DMS 273 (cell line): ENCODE results near the gene HRH3.

Experiments used
- DNase-seq: peaks from one replicate; lab custom pipeline; 2025; ENCODE audit not compliant: unreplicated experiment; lab: John Stamatoyannopoulos, UW

The HRH3 gene

GRCh38 chr20:62219992-62220665 is at the start of gene HRH3:
HRH3 (minus strand) TSS chr20:62220278; CDS start chr20:62219970, 308 bp downstream.
- DNase-seq: peak; percentile 76

GRCh38 chr20:62269871-62270270 is 49.8 kb upstream of the HRH3 start:
- DNase-seq: no peak

DNA sequence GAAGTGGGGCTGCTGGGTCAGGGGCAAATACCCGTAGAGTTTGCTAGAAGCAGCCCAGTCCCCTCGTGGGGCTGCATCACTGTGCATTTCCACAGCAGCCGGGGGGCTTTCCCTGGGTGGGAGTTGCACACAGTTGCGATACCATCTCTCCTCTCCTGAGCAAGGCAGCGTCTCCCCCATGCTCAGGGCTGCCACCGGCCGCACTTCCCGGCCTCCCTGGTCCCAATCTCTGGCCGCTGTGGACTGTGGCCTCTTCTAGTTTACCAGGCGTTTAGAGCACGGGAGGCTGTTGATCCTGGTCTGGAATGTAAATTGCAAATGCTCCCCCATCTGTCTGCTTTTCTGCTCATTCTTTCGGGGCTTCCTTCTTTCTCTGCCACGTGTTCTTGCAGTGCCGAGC is 49.3 kb upstream of the HRH3 start:
- peak; percentile 47 for DNase-seq

- no peak for DNase-seq
Observed at GRCh38 chr20:62268228-62268900, 48.3 kb upstream of the HRH3 start.

DNA sequence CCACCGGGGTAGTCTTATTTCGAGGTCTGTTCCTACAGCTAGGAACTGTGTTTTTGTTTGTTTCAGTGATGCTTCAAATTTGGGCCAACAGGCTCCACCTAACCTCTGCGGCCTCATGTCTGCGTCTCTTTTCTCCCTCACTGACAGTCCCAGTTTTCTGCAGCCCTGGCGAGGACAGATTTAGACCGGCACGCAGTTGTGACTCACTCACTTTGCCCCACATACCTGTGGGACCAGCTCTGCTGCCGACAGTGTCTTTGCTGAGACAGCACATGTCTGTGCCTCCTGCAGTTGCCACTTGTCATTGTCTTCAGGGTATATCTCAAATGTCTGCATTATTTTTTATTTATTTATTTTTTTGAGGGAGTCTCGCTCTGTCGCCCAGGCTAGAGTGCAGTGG is 47.5 kb upstream of the HRH3 start:
- DNase-seq: no peak

- DNase-seq: no peak
Observed at GRCh38 chr20:62266851-62267250, 46.8 kb upstream of the HRH3 start.

DNA sequence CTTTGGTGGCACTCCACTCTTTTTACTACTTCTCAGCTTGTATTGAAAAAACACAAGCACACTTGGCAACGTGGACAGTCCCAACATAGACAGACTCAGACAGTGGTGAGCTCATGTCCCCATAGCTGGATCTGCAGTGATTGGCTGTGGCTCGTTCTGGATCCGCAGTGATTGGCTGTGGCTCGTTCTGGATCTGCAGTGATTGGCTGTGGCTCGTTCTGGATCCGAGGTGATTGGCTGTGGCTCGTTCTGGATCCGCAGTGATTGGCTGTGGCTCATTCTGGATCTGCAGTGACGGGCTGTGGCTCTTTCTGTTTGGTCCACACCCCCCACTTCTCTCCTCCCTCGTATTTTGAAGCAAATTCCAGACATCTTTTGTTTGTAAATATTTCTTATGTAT is 46.3 kb upstream of the HRH3 start:
- DNase-seq: no peak

DNA sequence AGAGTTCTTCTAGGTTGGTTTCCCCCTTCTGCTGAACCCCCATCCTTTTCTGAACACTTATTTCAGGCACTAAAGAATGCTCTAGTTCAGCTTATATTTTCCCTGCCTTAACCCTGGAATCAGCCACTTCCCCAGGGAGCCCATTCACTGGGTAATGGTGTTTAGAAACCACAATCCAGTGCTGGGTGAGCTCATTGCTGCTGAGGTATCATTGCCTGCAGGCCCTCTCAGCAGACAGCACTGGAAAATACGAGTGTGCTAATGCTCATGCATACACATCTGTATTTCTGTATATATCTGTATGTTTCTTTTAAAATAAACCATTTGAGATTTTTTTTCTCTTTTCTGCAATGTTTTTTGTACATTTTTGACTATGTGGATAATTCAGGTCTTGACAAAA is 45.3 kb upstream of the HRH3 start:
- DNase-seq: no peak

DNA sequence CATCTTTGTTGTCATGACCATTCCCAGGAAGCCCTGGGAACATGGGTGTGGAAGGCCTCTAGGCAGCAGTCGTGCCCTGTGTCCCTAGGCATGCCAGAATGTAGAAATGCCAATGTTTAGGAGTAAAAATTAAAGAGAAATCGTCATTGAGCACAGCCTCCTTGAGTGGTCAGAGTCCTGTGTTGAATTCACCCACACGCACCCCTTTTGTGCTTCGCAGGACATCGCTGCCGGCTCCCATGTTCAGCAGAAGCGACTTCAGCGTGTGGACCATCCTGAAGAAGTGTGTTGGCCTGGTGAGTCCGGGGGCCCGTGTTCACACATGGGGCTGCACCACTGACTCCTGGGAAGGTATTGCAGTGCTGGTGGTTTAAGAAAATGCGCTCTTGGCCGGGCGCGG is 43.3 kb upstream of the HRH3 start:
- no peak for DNase-seq

DNA sequence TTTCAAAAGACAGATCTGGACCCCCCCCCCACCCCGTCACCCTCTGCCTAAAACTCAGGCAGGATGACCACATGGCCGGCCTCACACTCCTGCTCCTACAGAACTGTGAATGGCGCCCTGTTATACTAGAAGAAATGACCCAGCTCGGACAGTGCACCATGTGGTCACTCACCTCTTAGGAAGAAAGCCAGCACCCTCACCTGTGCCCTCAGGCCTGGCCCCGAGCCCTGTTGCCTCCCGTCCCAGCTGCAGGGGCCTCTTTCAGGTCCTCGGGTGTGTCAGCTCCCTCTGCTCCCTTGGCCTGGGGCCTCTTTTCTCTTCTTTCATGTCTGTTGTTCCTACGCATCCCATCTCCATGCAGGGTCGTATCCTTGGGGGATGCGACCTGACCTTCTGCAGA is 42.0 kb upstream of the HRH3 start:
- no peak for DNase-seq

DNA sequence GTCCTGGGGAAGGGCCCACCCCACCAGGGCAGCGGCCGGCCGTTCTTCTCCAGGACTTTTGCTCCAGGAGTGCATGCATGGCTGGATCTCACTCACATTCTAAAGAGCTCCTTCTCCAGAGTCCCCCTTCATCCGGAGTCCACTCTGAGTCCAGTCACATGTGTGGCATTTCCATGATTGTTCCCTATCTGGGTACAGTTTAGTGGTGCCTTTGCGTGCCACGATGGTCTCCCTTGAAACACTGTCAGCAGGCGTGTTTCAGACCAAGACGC is 39.2 kb upstream of the HRH3 start:
- no peak for DNase-seq

DNA sequence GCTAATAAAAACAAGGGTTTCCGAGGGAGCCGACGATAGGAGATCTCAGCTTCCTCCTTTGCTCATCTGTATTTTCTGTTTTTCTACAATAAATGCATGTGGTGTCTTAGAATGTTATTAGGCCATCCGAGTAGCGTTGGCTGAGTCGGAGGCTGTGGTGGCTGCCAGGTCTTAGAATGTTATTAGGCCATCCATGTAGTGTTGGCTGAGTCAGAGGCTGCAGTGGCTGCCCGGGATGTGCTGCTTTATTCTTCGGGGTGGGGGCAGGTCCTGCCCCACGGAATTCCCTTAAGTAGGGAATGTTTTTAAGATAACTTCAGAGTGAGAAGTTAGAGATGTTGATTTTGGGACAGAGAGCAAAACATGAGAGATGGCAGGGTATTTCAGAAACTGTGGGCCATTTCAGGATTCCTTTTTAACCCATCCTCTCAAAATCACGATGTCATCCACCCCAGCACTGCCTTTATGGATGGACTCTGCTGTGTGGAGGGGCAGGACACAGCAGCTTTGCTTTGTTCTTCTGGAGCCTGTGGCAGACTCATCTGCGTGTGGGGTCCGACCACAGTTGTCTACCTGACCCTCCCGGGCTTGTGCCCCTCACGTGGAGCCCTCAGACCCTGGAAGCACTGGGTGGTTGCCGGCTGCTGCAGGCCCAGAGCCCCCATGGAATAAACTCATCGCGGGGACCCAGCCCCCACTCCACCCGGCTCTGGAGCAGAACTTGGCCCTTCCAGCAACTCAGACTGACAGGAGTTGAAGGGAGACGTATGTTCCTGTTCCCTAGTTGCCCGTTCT is 38.6 kb upstream of the HRH3 start:
- DNase-seq: no peak

DNA sequence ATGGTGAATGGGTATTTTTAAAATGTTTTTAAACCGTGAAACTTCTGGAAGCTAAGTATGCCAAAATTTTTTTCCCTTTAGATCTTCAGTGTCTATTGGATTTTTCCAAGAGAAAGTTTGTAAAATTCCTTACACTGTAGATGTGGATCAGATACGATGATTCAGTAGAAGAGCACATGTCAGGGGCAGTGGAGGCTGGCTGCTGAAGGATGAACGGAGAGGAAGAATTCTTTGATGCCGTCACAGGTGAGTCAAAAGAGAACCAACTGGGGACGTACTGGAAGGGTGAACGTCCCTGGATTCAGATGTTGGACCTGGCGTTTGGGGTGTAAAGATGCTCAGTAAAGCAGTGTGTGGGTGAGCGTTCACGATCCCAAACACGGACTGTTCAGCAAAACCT is 35.9 kb upstream of the HRH3 start:
- no peak for DNase-seq

GRCh38 chr20:62254021-62254724 is 34.1 kb upstream of the HRH3 start:
- no peak for DNase-seq

DNA sequence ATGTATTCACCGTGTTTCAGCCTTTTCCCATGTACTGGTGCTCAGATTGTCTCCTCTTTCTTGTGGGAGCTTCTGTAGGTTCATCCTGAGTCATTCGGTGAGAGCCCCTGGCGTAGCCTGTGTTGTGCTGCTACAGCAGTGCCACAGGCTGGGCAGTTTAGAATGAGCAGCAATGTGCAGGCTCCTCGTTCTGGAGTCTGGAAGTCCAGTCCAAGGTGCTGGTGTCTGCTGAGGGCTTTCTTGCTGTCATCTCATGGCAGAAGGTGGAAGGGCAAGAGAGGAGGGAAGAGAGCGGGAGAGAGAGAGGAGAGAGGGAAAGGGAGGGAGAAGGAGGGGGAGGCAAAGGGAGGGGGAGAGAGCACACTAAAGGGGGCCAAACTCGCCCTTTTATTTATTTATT is 33.3 kb upstream of the HRH3 start:
- DNase-seq: no peak

- no peak for DNase-seq
Observed at GRCh38 chr20:62252342-62252966, 32.4 kb upstream of the HRH3 start.

DNA sequence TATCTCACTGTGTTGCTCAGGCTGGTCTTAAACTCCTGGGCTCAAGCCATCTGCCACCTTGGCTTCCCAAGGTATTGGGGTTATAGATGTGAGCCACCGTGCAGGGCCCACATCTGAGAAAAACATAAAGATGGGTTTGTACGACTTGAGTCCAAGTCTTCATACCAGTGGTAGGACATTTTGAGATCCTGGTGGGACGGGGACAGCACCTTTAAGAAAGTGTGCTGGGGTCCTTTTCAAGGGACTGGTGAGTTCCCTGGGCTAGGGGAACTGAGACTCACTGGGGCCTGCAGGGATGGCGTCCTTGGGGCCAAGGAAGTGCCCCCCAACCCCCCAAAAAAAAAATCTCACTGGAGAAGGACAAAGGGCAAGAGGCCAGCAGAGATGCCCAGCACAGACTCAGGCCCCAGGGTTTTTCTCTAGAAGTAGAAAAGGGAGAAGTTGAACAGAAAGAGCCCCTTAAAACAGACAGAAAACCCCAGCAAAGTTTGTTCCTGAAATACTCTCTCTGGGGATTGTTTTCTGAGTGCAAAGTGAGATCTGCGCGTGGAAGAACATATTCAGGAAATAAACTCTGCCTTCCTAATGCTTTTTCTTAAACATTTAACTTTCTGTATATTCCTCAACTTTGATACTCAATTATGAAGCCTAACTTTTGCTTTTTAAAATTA is 28.9 kb upstream of the HRH3 start:
- no peak for DNase-seq

DNA sequence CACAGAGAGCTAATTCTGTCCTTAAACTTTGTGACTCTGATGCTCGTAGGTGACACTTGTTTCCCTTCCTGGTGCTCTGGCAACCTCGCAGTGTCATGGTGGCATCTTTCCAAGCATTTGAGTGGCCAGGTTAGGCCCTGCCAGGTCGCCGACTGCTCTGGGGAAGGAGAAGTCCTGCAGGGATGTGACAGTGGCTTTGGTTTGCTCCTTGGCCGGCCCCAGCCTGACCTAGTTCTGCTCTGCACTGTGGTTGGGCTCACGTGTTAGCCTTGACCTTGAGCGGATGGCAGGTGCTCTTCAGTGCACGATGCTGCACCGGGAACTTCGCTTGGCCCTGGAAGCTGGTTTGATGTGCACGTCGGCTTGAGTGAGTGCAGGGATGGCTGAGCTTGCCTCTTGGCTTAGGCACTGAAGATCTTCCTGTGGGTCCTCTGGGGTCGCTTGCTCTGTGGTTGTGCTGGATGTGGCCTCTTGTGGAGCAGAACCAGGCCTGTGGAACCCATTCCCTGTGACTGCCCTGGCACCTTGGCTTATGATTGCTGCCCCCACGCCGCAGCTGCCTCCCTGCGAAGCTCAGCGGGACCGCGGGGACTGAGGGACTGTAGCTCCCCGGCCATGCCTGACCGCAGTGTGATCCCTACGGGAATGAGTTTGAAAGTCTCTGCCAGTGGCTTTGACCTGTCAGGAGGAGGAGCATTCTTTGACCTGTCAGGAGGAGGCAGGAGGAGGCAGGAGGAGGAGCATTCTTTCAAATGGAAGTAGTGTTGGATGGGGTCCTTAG is 27.0 kb upstream of the HRH3 start:
- no peak for DNase-seq

DNA sequence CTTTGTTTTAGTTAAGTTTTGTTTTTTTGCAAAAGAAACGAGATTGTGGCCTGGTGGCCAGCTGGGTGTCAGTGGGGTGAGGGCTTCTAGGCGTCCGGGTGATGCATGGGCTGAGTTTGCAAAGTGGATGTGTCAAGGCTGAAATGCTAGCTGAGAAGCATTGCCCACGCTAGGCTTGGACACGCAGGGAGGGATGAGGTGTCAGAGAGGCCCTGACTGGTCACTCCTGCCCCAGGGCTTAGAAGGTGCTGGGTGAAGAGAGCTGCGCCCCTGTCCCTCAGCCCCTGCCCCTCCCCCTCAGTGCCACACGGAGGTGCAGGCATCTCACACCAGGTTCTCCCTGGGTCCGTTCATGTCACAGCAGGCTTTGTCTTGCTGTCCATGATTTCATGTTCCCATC is 26.4 kb upstream of the HRH3 start:
- DNase-seq: no peak

GRCh38 chr20:62245911-62246280 is 25.8 kb upstream of the HRH3 start:
- DNase-seq: no peak
